Suprapubic skin (tissue), 4 donors: Measurements from ENCODE around the gene SLC4A8.

Experiments
- EP300 ChIP-seq: sonication (generic); formaldehyde crosslinking; IDR thresholded peaks from one replicate; pipeline ENCODE4 v1.6.1; 2017; ENCODE audit warnings: antibody characterized with exemption
- POLR2A ChIP-seq, 2 donors: fragments of 450-650 bp; IDR thresholded peaks; one replicate each; pipeline ENCODE4 v1.6.1; 2017; ENCODE audit warnings: antibody characterized with exemption in 2 of 2, mild to moderate bottlenecking in 2 of 2, moderate library complexity in 2 of 2
- POLR2AphosphoS5 ChIP-seq, 3 donors: sonication (generic); formaldehyde crosslinking; IDR thresholded peaks; one replicate each; pipeline ENCODE4 v1.6.1; 2017; ENCODE audit warnings: antibody characterized with exemption in 3 of 3
- TF ChIP-seq, protein P1 (sequence below), 2 donors: fragments of 200-600 bp in 1 of 2; fragments of 450-650 bp in 1 of 2; sonication (generic) in 1 of 2; IDR thresholded peaks; one replicate each; pipeline ENCODE4 v1.5.1; 2016 to 2019; ENCODE audit warnings: antibody characterized with exemption in 2 of 2, mild to moderate bottlenecking in 1 of 2, moderate library complexity in 1 of 2

DNA sequence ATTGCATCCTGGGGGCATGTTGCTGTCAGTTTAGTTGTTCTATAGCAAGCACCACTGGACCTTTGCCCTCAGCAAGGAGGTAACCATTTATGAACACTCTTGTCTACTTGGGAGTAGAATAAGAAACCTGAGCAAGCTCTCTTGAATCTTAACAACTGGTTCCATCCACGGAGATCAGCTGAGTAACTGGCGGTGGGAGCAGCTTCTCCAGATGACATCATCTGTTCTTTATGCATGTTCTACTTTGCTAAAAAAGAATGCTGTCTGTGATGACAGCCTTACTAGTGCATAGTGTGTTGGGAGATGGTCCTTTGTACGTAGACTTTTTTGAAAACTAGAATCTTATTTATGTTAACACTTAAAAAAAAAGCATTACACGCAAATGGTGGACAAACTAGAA is 17.7 kb downstream of the SLC4A8 start:
- TF ChIP-seq, protein P1, sequence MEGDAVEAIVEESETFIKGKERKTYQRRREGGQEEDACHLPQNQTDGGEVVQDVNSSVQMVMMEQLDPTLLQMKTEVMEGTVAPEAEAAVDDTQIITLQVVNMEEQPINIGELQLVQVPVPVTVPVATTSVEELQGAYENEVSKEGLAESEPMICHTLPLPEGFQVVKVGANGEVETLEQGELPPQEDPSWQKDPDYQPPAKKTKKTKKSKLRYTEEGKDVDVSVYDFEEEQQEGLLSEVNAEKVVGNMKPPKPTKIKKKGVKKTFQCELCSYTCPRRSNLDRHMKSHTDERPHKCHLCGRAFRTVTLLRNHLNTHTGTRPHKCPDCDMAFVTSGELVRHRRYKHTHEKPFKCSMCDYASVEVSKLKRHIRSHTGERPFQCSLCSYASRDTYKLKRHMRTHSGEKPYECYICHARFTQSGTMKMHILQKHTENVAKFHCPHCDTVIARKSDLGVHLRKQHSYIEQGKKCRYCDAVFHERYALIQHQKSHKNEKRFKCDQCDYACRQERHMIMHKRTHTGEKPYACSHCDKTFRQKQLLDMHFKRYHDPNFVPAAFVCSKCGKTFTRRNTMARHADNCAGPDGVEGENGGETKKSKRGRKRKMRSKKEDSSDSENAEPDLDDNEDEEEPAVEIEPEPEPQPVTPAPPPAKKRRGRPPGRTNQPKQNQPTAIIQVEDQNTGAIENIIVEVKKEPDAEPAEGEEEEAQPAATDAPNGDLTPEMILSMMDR (IDR thresholded peaks at IDR 0.05) = no peak
- TF ChIP-seq POLR2AphosphoS5 (IDR thresholded peaks at IDR 0.05) = no peak
- no peak for TF ChIP-seq POLR2A (IDR thresholded peaks at IDR 0.05)
- TF ChIP-seq EP300 = no peak
